Adrenal gland (tissue), 12 donors: ENCODE results near the gene KCNH6. TPM values are rescaled to one million over a fixed set of nuclear protein-coding genes. Genes with fewer than 3 reads are reported as not detected.

Source experiments
- DNase-seq, 7 donors: peaks; one replicate each; pipeline ENCODE4 v3.0.0-alpha.2; 2019 to 2020
- H3K27ac ChIP-seq, 5 donors: fragments of 200-600 bp; sonication (generic) in 4 of 5; 1 replicate in 3 of 5; 2 replicates in 2 of 5; pipeline versions ENCODE4 v1.5.1 to v1.8.0; 2016 to 2020; ENCODE audit warnings: mild to moderate bottlenecking in 1 of 5
- H3K27me3 ChIP-seq: fragments of 200-600 bp; 2 replicates; pipeline ENCODE4 v1.8.0; 2021
- H3K36me3 ChIP-seq, 2 donors: fragments of 200-600 bp; replicated peaks in 1 of 2; 1 replicate in 1 of 2; 2 replicates in 1 of 2; pipeline versions ENCODE4 v1.5.1 to v1.8.0; 2018 to 2022
- H3K4me1 ChIP-seq, 2 donors: fragments of 200-600 bp; replicated peaks in 1 of 2; 1 replicate in 1 of 2; 2 replicates in 1 of 2; pipeline versions ENCODE4 v1.5.1 to v1.8.0; 2018 to 2021
- H3K4me3 ChIP-seq, 4 donors: fragments of 200-600 bp; sonication (generic) in 3 of 4; one replicate each; pipeline ENCODE4 v1.5.1; 2016 to 2018
- H3K9me3 ChIP-seq, 3 donors: fragments of 200-600 bp; sonication (generic) in 1 of 3; replicated peaks in 1 of 3; 1 replicate in 2 of 3; 2 replicates in 1 of 3; pipeline versions ENCODE4 v1.5.1 to v1.8.0; 2016 to 2021
- CTCF ChIP-seq, 6 experiments: fragments of 450-650 bp in 4 of 6; fragments of 200-600 bp in 2 of 6; sonication (generic) in 1 of 6; IDR thresholded peaks; 1 replicate in 5 of 6; 2 replicates in 1 of 6; pipeline versions ENCODE4 v1.5.1 to v1.8.0; 2016 to 2021; ENCODE audit warnings: antibody characterized with exemption in 6 of 6, mild to moderate bottlenecking in 2 of 6, moderate library complexity in 1 of 6
- POLR2A ChIP-seq, 2 donors: fragments of 450-650 bp; IDR thresholded peaks; one replicate each; pipeline ENCODE4 v1.6.1; 2017; ENCODE audit warnings: antibody characterized with exemption in 2 of 2, mild to moderate bottlenecking in 2 of 2, moderate library complexity in 1 of 2
- WGBS, 4 donors: extraction: QIAGEN DNeasy Blood & Tissue Kit in 2 of 4; methylation state at CpG; one replicate each; pipeline versions ENCODE4 v1.1.5 to v1.1.7; 2013 to 2017; 5-methylcytosine and 5-hydroxymethylcytosine counted together
- intact Hi-C, 2 donors: fragments of 100-400 bp; cut with DNase I; formaldehyde crosslinking; loops; one replicate each; pipeline versions ENCODE4 v1.14.1 to v1.15.0; 2022 to 2023
- polyA plus RNA-seq, 3 donors: library from polyadenylated mRNA; stranded (reverse); fragments of 200-250 nt in 2 of 3; fragments of 350-450 nt in 1 of 3; fragmentation: Illumina TruSeq in 1 of 3; extraction: RNeasy Lipid Tissue Mini Kit (QIAGEN cat#74804) in 1 of 3; gene quantifications; one replicate each; pipeline ENCODE4 v1.2.3, GENCODE V29; 2013 to 2014
- total RNA-seq, 9 donors: library from RNA; depleted of rRNA in 4 of 9; stranded (reverse); fragments of >200 nt in 4 of 9; fragments of 120-200 nt in 1 of 9; fragmentation: NEBNext Ultra II Directional in 1 of 9; extraction: Animal tissue kit (Norgen Biotek cat#: 25700) in 1 of 9; gene quantifications; one replicate each; pipeline versions ENCODE4 v1.1.0 to v1.2.4, GENCODE V29; 2013 to 2023
- donor health status: healthy with polysubstance abuse.
- donor health status: Bipolar disorder and iron deficiency.
- donor health status: DM: yes; HTN: yes; CAD: no.
- donor health status: DM: no; HTN: no; CAD: no.
- donor health status: DM: no; HTN: no; CAD: no.
- donor health status: DM: yes; HTN: yes; CAD: no.

KCNH6 gene
- total and polyA plus RNA-seq, 12 donors: 0.11 to 0.41 (median 0.32) TPM; not detected in 7

GRCh38 chr17:63488851-63489250, 34.3 kb upstream of the KCNH6 start:
- H3K27me3 ChIP-seq: no peaks in the 10 kb centered on the region
- no peaks in the 10 kb centered on the region for H3K36me3 ChIP-seq
- H3K27ac ChIP-seq: no peak overlapping the region
- no peaks in the 10 kb centered on the region for H3K4me1 ChIP-seq
- no peaks in the 10 kb centered on the region for H3K9me3 ChIP-seq
- no peak for TF ChIP-seq CTCF (IDR thresholded peaks at IDR 0.05)
- TF ChIP-seq POLR2A (IDR thresholded peaks at IDR 0.05): no peak
- H3K4me3 ChIP-seq: no peak overlapping the region
- WGBS, 4 donors: 92 to 98% (median 94%) methylated on average over 2 to 10 of the region's 10 CpGs
- intact Hi-C loops: loop anchor here in 1 of 2 donors (10.0 kb wide), 1 partner anchor 126 kb away; no protein-coding TSS in a partner anchor
- DNase-seq: no peak

- Histone ChIP-seq H3K9me3 (no peaks in the 10 kb centered on the region), H3K27ac (no peak overlapping the region), H3K4me1 (no peaks in the 10 kb centered on the region), H3K27me3 (no peaks in the 10 kb centered on the region), H3K36me3 (no peaks in the 10 kb centered on the region), H3K4me3 (no peak overlapping the region)
- DNase-seq: no peak
- WGBS, 4 donors: 77 to 82% (median 79%) methylated on average over 5 to 6 of the region's 6 CpGs
- intact Hi-C loops: loop anchor here in 1 of 2 donors (10.0 kb wide), 1 partner anchor 126 kb away; no protein-coding TSS in a partner anchor
- TF ChIP-seq CTCF (IDR thresholded peaks at IDR 0.05) (no peak), POLR2A (IDR thresholded peaks at IDR 0.05) (no peak)
These were observed 33.9 kb upstream of the KCNH6 start for GRCh38 chr17:63489291-63489690.

GRCh38 chr17:63490329-63490728, 32.8 kb upstream of the KCNH6 start:
- no peaks in the 10 kb centered on the region for H3K27me3 ChIP-seq
- no peak overlapping the region for H3K4me3 ChIP-seq
- H3K27ac ChIP-seq: no peak overlapping the region
- H3K36me3 ChIP-seq: no peaks in the 10 kb centered on the region
- no peaks in the 10 kb centered on the region for H3K4me1 ChIP-seq
- no peak for TF ChIP-seq CTCF (IDR thresholded peaks at IDR 0.05)
- 58 to 78% (median 66%) methylated on average over 3 to 10 of the region's 10 CpGs for WGBS, 4 donors
- no peak for DNase-seq
- no peaks in the 10 kb centered on the region for H3K9me3 ChIP-seq
- intact Hi-C loops: no loop called here

GRCh38 chr17:63490858-63491400, 32.2 kb upstream of the KCNH6 start:
- TF ChIP-seq POLR2A (IDR thresholded peaks at IDR 0.05): no peak
- no peak for TF ChIP-seq CTCF (IDR thresholded peaks at IDR 0.05)
- 84 to 95% (median 88%) methylated on average over 5 to 22 of the region's 22 CpGs for WGBS, 4 donors
- H3K27ac ChIP-seq: no peak overlapping the region
- intact Hi-C loops: no loop called here
- H3K9me3 ChIP-seq: no peaks in the 10 kb centered on the region
- no peaks in the 10 kb centered on the region for H3K4me1 ChIP-seq
- no peaks in the 10 kb centered on the region for H3K36me3 ChIP-seq
- H3K27me3 ChIP-seq: no peaks in the 10 kb centered on the region
- no peak overlapping the region for H3K4me3 ChIP-seq
- DNase-seq: no peak
